IPS-15b (cell line): ENCODE results near the gene POPDC3.
A peak's percentile ranks its signal among the peaks of the same experiment; 100 is the strongest.

Source experiments
- H3K27me3 ChIP-seq: one replicate; pipeline ENCODE4 v1.6.1; 2013; ENCODE audit warnings: low read length; ENCODE audit not compliant: control insufficient read depth, insufficient read depth
- H3K36me3 ChIP-seq: one replicate; pipeline ENCODE4 v1.6.1; 2013; ENCODE audit warnings: low read length; ENCODE audit not compliant: control insufficient read depth, insufficient read depth
- H3K4me1 ChIP-seq: one replicate; pipeline ENCODE4 v1.6.1; 2013; ENCODE audit warnings: mild to moderate bottlenecking, low read length; ENCODE audit not compliant: control insufficient read depth, insufficient read depth
- H3K4me3 ChIP-seq: one replicate; pipeline ENCODE4 v1.5.1; 2013; ENCODE audit warnings: low read depth, low read length
- H3K9ac ChIP-seq: one replicate; pipeline ENCODE4 v1.6.1; 2013; ENCODE audit warnings: low read depth, mild to moderate bottlenecking, low read length
- H3K9me3 ChIP-seq: one replicate; pipeline ENCODE4 v1.6.1; 2013; ENCODE audit warnings: mild to moderate bottlenecking, low read length; ENCODE audit not compliant: control insufficient read depth, insufficient read depth

Gene POPDC3

GRCh38 chr6:105136431-105137350 lies 43.1 kb downstream of the POPDC3 start:
- Histone ChIP-seq H3K4me1 (peaks cover 2% of the 10 kb centered on the region), H3K36me3 (no peaks in the 10 kb centered on the region), H3K27me3 (peaks cover 31% of the 10 kb centered on the region), H3K9me3 (no peaks in the 10 kb centered on the region), H3K4me3 (peak overlapping the region; percentile 57), H3K9ac (no peak overlapping the region)

GRCh38 chr6:105135907-105136430 lies 43.8 kb downstream of the POPDC3 start:
- Histone ChIP-seq H3K27me3 (peaks cover 31% of the 10 kb centered on the region), H3K36me3 (no peaks in the 10 kb centered on the region), H3K9me3 (no peaks in the 10 kb centered on the region), H3K4me3 (peak overlapping the region; percentile 57), H3K4me1 (peaks cover 2% of the 10 kb centered on the region), H3K9ac (no peak overlapping the region)

GRCh38 chr6:105135056-105135455 lies 44.8 kb downstream of the POPDC3 start:
- H3K4me1 ChIP-seq, result peaks cover 2% of the 10 kb centered on the region
- H3K36me3 ChIP-seq, result no peaks in the 10 kb centered on the region
- H3K4me3 ChIP-seq, result no peak overlapping the region
- H3K9me3 ChIP-seq, result no peaks in the 10 kb centered on the region
- no peak overlapping the region for H3K9ac ChIP-seq
- peaks cover 31% of the 10 kb centered on the region for H3K27me3 ChIP-seq

- Histone ChIP-seq H3K36me3 (peaks cover 2% of the 10 kb centered on the region), H3K9me3 (no peaks in the 10 kb centered on the region), H3K27me3 (no peaks in the 10 kb centered on the region), H3K4me3 (no peak overlapping the region), H3K4me1 (peaks cover 3% of the 10 kb centered on the region), H3K9ac (no peak overlapping the region)
Measured at GRCh38 chr6:105122717-105123116, 57.1 kb downstream of the POPDC3 start.

- Histone ChIP-seq H3K36me3 (peaks cover 3% of the 10 kb centered on the region), H3K27me3 (no peaks in the 10 kb centered on the region), H3K9ac (no peak overlapping the region), H3K9me3 (no peaks in the 10 kb centered on the region), H3K4me1 (peaks cover 3% of the 10 kb centered on the region), H3K4me3 (no peak overlapping the region)
Measured at GRCh38 chr6:105121981-105122380, 57.8 kb downstream of the POPDC3 start.

GRCh38 chr6:105120570-105120969 lies 59.2 kb downstream of the POPDC3 start:
- Histone ChIP-seq H3K9me3 (no peaks in the 10 kb centered on the region), H3K27me3 (no peaks in the 10 kb centered on the region), H3K4me3 (no peak overlapping the region)

GRCh38 chr6:105116150-105116549 lies 63.7 kb downstream of the POPDC3 start:
- Histone ChIP-seq H3K9me3 (no peaks in the 10 kb centered on the region), H3K4me3 (no peak overlapping the region), H3K4me1 (no peaks in the 10 kb centered on the region), H3K9ac (no peak overlapping the region), H3K36me3 (peaks cover 3% of the 10 kb centered on the region), H3K27me3 (no peaks in the 10 kb centered on the region)

More at GRCh38 chr6:105120570-105120969, 59.2 kb downstream of the POPDC3 start:
- H3K36me3 ChIP-seq, result peaks cover 3% of the 10 kb centered on the region
- no peak overlapping the region for H3K9ac ChIP-seq
- H3K4me1 ChIP-seq, result peaks cover 3% of the 10 kb centered on the region

GRCh38 chr6:105113422-105113821 lies 66.4 kb downstream of the POPDC3 start:
- no peak overlapping the region for H3K4me3 ChIP-seq
- no peaks in the 10 kb centered on the region for H3K9me3 ChIP-seq
- no peaks in the 10 kb centered on the region for H3K4me1 ChIP-seq
- peaks cover 3% of the 10 kb centered on the region for H3K36me3 ChIP-seq
- H3K9ac ChIP-seq, result no peak overlapping the region
- H3K27me3 ChIP-seq, result no peaks in the 10 kb centered on the region

GRCh38 chr6:105112577-105112976 lies 67.2 kb downstream of the POPDC3 start:
- Histone ChIP-seq H3K4me1 (no peaks in the 10 kb centered on the region), H3K9ac (no peak overlapping the region), H3K27me3 (no peaks in the 10 kb centered on the region), H3K4me3 (no peak overlapping the region), H3K9me3 (no peaks in the 10 kb centered on the region), H3K36me3 (no peaks in the 10 kb centered on the region)

GRCh38 chr6:105111871-105112270 lies 67.9 kb downstream of the POPDC3 start:
- no peaks in the 10 kb centered on the region for H3K36me3 ChIP-seq
- H3K9me3 ChIP-seq, result no peaks in the 10 kb centered on the region
- H3K27me3 ChIP-seq, result no peaks in the 10 kb centered on the region
- H3K9ac ChIP-seq, result no peak overlapping the region
- H3K4me1 ChIP-seq, result no peaks in the 10 kb centered on the region
- no peak overlapping the region for H3K4me3 ChIP-seq

GRCh38 chr6:105111105-105111504 lies 68.7 kb downstream of the POPDC3 start:
- Histone ChIP-seq H3K9ac (no peak overlapping the region), H3K27me3 (no peaks in the 10 kb centered on the region), H3K9me3 (no peaks in the 10 kb centered on the region), H3K4me3 (no peak overlapping the region), H3K36me3 (no peaks in the 10 kb centered on the region), H3K4me1 (no peaks in the 10 kb centered on the region)
